ENCODE results near the gene TLR10.
A peak's percentile ranks its signal among the peaks of the same experiment; 100 is the strongest.
"Not testable (repeated sequence)": the region's sequence is repeated elsewhere in the genome, so short reads cannot be mapped to it uniquely, and the experiment has no call there.

The TLR10 gene, protein sequence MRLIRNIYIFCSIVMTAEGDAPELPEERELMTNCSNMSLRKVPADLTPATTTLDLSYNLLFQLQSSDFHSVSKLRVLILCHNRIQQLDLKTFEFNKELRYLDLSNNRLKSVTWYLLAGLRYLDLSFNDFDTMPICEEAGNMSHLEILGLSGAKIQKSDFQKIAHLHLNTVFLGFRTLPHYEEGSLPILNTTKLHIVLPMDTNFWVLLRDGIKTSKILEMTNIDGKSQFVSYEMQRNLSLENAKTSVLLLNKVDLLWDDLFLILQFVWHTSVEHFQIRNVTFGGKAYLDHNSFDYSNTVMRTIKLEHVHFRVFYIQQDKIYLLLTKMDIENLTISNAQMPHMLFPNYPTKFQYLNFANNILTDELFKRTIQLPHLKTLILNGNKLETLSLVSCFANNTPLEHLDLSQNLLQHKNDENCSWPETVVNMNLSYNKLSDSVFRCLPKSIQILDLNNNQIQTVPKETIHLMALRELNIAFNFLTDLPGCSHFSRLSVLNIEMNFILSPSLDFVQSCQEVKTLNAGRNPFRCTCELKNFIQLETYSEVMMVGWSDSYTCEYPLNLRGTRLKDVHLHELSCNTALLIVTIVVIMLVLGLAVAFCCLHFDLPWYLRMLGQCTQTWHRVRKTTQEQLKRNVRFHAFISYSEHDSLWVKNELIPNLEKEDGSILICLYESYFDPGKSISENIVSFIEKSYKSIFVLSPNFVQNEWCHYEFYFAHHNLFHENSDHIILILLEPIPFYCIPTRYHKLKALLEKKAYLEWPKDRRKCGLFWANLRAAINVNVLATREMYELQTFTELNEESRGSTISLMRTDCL

DNA sequence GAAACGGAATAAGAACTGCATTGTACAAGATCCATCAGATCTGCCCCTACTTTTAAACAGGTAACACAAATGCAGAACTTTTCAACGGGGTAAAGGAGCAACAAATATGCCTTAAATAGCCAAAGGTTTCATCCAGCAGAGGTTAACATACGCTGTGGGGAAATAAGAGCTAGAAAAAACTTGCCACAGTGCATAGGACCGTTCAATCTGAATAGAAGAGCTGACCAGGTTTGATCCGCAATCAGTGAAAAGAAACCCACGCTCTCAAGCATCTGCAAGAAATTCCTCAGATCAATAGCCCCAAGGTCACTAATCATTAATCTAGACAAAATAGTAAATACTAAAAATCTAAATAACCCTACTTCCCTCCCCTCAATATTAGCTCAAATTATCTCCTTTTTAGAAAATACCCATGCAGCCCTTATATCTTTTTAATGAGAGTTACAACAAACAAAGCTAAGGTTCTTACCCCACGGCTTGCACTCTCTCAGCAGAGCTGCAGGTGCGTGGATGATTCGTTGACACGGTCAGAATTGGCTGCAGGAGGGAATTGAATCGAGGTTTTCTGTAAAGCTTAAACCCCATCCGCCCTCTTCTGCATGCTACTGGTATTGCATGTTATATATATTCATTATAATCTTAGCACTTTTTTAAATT is at the start of gene TLR10:
Gene TLR10 (minus strand): TSS at position 539 of the 657 bp plus-strand sequence. CDS start 7,400 bp downstream, outside the sequence.
- FAIRE-seq, result peak; percentile 78

DNA sequence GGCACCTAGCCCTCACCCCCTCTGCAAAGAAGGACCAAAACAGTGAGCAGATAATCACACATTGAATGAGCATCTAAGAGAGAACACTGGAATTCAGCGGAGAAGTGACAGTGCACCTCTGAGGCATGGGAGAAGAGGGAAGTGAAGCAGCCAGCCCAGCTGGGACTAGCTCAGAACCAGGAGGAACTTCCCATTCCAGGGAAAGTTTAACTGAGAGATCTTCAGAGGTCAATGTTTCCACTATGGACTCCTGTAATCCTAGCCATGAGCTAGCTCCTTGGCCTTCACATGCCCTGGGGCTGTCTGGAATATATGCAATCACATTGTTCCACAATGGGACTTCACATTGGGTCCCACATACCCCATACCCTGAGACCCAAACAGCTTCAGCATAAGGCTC is 49.4 kb upstream of the TLR10 start:
- FAIRE-seq, result no peak

DNA sequence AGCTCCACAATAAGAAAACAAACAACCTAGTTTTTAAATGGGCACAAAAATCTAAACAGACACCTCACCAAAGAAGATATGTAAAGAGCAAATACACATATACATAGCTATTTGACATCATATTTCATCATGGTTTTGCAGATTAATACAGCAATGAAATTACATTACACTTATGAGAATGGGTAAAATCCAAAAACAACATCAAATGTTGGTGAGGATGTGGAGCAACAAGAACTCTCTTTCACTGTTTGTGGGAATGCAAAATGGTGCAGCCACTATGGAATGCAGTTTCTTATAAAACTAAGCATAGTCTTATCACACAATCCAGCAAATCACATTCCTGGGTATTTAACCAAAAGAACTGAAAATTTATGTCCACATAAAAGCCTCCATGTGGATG is 48.9 kb upstream of the TLR10 start:
- FAIRE-seq, result no peak

DNA sequence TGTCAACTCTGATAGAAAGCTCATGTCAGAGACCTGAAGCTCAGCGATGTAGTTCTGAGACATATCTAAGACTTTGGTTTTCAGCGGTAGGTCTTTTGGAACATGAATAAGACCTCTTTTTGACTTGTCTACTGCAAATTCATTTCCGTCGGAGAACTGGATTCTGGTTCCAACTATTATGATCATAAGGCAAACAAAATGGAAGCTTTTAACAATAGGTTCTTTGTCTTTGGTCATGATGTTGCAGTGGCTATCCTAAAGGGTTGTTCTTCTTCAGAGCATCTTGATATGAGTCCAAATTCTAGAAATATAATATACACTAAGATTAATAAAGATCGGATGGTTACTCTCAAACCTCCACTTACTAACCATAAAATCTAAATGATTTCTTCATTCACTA is 46.4 kb upstream of the TLR10 start:
- FAIRE-seq, result no peak

DNA sequence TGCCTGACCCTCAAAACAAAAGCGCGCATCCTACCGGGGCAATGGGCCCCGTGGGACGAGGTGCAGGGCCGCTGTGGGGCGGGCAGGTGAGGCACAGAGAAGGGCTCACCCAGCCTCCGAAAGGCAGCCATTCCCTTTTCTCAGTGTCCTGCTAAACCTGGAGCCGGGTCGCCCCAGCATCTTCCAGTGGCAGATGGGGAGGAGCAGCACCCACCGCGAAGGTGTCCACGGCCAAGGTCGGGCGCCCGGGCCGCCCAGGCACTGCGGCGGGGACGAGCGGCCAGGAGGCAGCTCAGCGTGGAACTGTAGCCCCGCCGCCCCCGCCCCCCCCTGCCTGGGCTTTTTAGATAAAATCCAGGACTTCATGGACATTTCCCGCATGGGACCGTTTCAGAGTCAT is 41.0 kb upstream of the TLR10 start:
- no peak for FAIRE-seq

DNA sequence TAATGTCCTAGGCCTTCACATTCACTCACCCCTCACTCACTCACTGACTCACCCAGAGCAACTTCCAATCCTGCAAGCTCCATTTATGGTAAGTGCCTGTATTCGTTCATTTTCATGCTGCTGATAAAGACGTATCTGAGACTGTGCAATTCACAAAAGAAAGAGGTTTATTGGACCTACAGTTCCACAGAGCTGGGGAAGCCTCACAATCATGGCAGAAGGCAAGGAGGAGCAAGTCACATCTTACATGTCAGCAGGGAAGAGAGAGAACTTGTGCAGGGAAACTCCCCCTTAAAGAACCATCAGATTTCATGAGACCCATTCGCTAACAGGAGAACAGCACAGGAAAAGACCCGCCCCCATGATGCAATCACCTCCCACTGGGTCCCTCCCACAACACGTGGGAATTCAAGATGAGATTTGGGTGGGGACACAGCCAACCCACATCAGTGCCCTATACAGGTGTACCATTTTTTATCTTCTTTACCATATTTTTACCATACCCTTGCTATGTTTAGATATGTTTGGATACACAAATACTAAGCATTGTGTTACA is 40.0 kb upstream of the TLR10 start:
- no peak for FAIRE-seq

DNA sequence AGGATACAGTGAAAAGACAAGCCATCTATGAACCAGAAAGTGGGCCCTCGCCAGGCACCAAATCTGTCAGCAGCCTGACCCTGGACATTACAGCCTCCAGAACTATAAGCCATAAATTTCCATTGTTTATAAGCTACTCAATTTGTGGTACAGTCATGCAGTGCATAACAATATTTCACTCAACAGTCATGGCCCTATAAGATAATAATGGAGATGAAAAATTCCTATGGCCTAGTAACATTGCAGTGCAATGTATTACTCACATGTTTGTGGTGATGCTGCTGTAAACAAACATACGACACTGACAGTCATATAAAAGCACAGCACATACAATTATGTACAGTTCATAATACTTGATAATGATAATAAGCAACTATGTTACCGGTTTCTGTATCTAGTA is 38.9 kb upstream of the TLR10 start:
- no peak for FAIRE-seq

DNA sequence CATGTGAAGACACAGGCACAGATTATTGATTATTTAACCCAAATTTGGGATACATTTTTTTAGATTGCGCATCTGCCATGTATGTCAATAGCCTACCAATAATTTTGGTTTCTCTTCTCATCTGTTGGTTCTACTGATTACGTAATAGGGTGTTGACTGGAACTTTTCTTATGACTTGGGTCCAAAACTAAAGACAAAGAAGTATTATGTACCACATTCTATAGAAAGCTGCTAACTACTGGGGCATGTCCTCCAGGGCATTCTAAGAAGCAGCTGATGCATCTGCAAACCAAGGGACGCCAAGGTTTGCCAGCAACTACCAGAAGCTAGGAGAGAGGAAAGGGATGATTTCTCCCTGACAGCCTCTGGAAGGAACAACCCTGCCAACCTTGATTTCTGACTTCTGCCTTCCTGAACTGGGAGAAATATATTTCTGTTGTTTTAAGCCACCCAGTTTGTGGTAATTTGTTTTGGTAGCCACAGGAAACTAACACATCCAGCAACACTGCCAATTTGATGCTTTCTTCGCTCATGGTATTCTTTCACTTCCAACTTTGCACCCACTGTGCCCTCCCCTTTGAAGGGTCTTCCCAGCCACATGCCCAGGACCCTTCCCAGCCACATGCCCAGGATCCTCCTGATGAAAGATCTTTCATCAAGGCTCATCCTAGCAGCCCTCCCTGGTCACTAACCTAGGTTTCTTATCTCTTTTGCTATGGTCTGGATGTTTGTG is 37.7 kb upstream of the TLR10 start:
- no peak for FAIRE-seq

DNA sequence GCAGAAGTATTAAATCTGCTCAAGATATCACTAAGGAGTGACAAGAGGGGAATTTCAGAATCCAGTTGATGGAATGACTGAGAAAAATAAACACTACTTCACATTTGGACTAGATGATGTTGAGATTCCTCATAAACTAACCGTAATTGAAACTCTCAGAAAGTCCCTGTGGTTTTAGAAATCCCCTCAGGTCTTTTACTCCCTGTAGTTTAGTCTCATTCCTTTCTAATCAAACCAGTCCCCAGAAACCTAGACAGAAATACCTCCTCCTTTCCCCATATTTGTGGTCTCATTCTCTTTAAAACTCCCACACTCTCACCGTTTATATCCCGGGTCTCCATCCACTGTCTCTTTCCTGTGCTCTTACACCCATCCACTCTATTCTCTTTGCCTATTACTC is 36.8 kb upstream of the TLR10 start:
- no peak for FAIRE-seq

DNA sequence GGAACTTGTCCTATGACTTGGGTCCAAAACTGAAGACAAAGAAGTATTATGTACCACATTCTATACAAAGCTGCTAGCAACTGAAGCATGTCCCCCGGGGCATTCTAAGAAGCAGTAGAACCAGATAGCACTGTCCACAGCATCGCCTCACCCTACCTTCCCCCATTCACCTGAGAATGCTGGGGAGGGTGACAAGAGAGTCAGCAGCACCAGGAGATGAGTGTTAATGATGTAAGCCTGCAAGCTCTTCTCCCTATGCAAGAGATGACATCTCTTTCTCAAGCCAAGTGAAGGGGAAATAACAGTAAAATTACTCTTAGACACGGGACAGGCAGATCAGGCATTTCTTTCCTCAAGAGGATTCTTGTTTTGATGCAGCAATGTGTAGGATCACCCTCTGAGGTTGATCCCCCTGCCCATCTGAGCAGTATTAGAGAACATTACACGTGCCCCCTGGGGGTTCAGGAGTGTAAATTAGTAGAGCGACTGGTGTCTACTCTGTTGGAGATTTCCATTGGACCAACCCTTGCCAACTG is 35.7 kb upstream of the TLR10 start:
- FAIRE-seq, result no peak

DNA sequence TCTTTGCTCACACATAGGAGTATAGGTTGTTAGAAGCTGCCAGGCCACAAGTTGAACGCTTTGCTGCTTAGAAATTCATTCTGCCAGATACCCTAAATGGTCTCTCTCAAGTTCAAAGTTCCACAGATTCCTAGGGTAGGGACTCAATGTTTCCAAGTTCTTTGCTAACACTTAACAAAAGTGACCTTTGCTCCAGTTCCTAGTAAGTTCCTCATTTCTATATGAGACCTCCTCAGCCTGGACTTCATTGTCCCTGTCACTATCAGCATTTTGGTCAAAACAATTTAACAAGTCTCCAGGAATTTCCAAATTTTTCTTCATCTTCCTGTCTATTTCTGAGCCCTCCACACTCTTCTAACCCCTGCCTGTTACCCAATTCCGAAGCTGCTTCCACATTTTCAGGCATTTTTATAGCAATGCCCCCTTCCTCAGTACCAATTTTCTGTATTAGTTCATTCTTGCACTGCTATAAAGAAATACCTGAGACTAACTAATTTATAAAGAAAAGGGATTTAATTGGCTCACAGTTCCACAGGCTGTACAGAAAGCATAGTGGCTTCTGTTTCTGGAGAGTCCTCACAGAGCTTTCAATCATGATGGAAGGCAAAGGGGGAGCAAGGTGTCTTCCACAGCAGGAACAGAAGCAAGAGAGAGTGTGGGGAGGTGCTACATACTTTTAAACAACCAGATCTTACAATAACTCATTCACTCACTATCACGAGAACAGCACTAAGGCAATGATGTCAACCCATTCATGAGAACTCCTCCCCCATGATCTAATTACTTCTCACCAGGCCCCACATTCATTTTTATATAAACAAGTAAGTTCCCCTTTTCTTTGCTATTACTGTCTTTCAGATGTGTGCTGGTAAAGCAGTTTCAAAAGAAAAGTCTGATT is 33.3 kb upstream of the TLR10 start:
- no peak for FAIRE-seq

DNA sequence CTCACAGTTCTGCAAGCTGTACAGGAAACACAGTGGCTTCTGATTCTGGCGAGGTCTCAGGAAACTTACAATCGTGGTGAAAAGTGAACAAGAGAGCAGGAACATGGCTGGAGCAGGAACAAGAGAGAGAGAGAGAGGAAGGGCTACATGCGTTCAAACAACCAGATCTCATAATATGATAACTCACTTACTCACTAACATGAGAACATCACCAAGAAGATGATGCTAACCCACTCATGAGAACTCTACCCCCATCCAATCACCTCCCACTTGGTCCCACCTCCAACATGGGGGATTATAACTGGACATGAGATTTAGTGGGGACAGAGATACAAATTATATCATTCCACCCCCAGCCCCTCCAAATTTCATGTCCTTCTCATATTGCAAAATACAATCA is 31.6 kb upstream of the TLR10 start:
- no peak for FAIRE-seq

DNA sequence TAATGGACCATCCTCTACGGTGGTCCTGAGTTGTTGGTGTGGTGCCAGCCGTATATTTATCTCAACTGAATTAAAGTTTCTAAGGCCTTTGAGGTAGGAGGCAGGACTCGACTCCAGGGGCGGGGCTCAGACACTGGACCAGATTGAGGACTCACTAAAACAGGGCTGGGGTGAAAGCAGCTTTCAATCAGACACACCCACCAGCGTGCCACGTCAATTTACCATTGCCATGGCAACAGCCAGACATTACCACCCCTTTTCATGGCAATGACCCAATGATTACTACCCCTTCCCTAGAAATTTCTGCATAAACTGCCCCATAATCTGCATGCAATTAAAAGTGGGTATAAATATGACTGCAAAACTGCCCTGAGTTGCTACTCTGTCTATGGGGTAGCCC is 28.5 kb upstream of the TLR10 start:
- FAIRE-seq, result no peak

DNA sequence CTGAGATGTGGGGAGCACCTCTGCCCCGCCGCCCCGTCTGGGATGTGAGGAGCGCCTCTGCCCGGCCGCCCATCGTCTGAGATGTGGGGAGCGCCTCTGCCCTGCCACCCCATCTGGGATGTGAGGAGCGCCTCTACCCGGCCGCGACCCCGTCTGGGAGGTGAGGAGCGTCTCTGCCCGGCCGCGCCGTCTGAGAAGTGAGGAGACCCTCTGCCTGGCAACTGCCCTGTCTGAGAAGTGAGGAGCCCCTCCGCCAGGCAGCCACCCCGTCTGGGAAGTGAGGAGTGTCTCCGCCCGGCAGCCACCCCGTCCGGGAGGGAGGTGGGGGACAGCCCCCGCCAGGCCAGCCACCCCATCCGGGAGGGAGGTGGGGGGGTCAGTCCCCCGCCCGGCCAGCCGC is 24.7 kb upstream of the TLR10 start:
- not testable (repeated sequence) for FAIRE-seq

DNA sequence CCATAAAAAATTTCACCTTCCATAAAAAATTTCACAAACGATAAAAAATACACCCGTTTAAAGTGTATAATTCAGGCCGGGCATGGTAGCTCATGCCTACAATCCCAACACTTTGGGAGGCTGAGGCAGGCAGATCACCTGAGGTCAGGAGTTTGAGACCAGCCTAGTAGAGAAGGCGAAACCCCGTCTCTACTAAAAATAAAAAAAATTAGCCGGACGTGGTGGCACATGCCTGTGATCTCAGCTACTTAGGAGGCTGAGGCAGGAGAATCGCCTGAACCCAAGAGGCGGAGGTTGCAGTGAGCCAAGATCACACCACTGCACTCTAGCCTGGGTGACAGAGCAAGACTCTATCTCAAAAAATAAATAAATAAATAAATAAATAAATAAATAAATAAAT is 23.5 kb upstream of the TLR10 start:
- FAIRE-seq, result not testable (repeated sequence)

DNA sequence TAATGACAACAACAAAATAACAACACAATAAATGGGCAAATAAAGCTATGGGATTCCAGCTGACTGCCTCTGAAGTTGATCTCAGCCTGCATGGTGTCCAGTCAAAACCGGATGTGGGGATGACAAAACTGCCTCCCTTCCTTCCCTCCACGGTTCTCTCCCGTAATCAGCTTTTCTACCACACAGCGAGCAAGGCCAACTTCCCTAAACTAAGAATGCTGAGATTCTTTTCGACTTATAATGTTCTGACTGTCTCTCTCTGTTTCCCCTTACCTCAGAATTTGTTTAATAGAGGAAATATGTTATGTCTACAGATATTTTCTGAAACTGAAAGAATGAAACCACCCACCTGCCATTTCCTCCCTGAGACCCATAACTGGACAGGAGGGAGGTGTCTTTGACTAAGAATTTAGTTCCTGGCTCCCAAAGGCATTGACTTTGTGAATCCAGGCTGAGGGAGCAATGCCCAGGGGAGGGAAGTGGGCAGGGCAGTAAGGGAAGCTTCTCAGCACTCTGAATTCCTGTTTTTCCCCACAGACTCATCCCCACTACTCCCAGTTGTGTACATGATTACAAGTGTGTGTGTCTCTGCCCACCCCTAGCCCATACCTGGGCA is 22.8 kb upstream of the TLR10 start:
- FAIRE-seq, result no peak

DNA sequence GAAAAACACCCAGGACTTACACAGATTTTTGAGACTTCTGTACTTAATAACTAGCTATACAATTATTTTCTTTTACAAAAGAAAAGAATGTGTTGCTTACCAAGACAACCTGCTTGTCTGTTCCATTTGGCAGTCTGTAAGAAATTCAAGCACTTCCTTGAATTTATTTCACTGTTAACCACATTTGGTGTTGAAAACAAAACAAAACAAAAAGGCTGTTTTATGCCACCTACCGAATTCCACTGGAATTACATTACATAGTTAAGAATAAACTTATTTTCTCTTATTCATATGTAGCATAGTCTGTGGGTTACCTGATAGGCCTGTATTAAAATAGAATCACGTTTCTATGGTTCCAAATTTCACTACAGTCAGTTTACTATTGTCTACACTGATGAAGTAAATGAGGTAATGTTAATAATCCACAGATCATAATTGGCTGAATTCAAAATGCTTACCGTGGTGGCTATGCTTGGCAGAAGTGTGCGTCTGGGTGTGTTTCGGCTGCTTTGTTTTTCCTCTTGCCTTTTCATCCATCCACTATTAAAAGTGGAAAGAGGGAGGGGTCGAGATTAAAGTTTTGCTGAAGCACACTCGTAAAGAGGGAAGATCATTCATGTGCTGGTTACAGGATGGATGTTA is 22.0 kb upstream of the TLR10 start, which contains the start of gene TLR1:
Gene TLR1 (minus strand): TSS at position 138 of the 642 bp plus-strand sequence. CDS start 5,960 bp downstream, outside the sequence.
- FAIRE-seq, result peak; percentile 93

DNA sequence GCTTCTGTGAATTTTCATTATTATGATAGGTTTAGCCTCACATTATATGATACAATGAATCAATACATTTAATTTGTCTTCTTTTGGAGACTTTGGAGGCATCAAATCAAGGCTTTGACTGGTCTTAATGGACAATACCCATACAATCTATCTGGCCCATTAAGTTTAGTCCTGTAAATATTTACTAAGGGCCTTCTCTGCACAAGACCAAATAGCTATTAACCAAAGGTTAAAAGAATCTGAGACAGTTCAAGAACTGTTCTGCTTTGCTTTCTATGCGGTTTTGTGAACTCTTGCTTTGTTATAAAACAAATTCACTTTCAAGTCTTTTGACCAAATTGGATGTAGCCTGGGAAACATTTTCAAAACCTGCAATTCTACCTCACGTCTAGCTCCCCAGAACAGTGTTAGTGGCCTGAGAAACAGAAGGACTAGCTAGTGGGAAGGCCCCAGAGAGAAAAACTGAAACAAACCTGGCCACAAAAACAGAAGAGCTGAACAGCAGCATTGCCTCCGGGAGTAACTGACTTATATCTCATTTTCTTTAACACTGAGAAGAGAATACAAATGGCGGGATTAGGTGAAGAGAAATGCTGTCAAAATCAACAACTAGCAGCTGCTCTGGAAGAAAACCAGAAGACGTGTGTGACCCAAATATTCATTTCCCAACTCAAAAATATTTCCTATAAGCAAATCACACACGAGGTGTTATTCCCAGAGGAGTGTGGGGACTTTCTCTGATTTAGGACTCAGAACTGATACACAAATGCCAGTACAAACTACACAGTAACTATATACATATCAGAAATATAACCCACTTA is 21.3 kb upstream of the TLR10 start:
- peak; percentile 60 for FAIRE-seq

All from islet of Langerhans (tissue), 1 donor.